Activated gamma-delta T cell treated with Interleukin-2 at 50 U/mL for 16 hours (primary cell): ENCODE measurements around the gene C8B.

Experiments used
- DNase-seq: peaks from one replicate; pipeline ENCODE4 v3.0.0-alpha.2; 2020

C8B gene

GRCh38 chr1:56965916-56966697 is at the start of gene C8B:
C8B (minus strand) TSS chr1:56966015; CDS start chr1:56965948, 67 bp downstream.
- DNase-seq, result no peak

- no peak for DNase-seq
Observed at GRCh38 chr1:57015071-57015470, 49.3 kb upstream of the C8B start.

- DNase-seq, result no peak
Observed at GRCh38 chr1:57013522-57013921, 47.7 kb upstream of the C8B start.

GRCh38 chr1:57012315-57012714 is 46.5 kb upstream of the C8B start:
- no peak for DNase-seq

- no peak for DNase-seq
Observed at GRCh38 chr1:57010511-57010910, 44.7 kb upstream of the C8B start.

- DNase-seq, result no peak
Observed at GRCh38 chr1:57007948-57008347, 42.1 kb upstream of the C8B start.

- DNase-seq, result no peak
Observed at GRCh38 chr1:57007472-57007871, 41.7 kb upstream of the C8B start.

GRCh38 chr1:57003398-57004139 is 37.8 kb upstream of the C8B start:
- DNase-seq, result no peak

- no peak for DNase-seq
Observed at GRCh38 chr1:56995414-56996100, 29.7 kb upstream of the C8B start.

- DNase-seq, result no peak
Observed at GRCh38 chr1:56993475-56993874, 27.7 kb upstream of the C8B start.

- no peak for DNase-seq
Observed at GRCh38 chr1:56992318-56993125, 26.7 kb upstream of the C8B start.

- no peak for DNase-seq
Observed at GRCh38 chr1:56991576-56991975, 25.8 kb upstream of the C8B start.

GRCh38 chr1:56986397-56986796 is 20.6 kb upstream of the C8B start:
- DNase-seq, result no peak

- no peak for DNase-seq
Observed at GRCh38 chr1:56985857-56986256, 20.0 kb upstream of the C8B start.

- DNase-seq, result no peak
Observed at GRCh38 chr1:56983484-56983883, 17.7 kb upstream of the C8B start.

- DNase-seq, result no peak
Observed at GRCh38 chr1:56979986-56980755, 14.4 kb upstream of the C8B start.

- DNase-seq, result no peak
Observed at GRCh38 chr1:56978819-56979218, 13.0 kb upstream of the C8B start.

- no peak for DNase-seq
Observed at GRCh38 chr1:56977910-56978309, 12.1 kb upstream of the C8B start.

- DNase-seq, result no peak
Observed at GRCh38 chr1:56975446-56975845, 9.6 kb upstream of the C8B start.

- DNase-seq, result no peak
Observed at GRCh38 chr1:56973923-56974742, 8.3 kb upstream of the C8B start.

GRCh38 chr1:56972976-56973375 is 7.2 kb upstream of the C8B start:
- DNase-seq, result no peak
